Neural progenitor cell (in vitro differentiated cells): ENCODE results near the gene SLC35C1. TPM values are rescaled to one million over a fixed set of nuclear protein-coding genes. Genes with fewer than 3 reads are reported as not detected.
"Not testable (repeated sequence)": the region's sequence is repeated elsewhere in the genome, so short reads cannot be mapped to it uniquely, and the experiment has no call there.

Experiments
- DNase-seq: peaks from one replicate; pipeline ENCODE4 v3.0.0-alpha.2; 2016; ENCODE audit warnings: low spot score
- H2AFZ ChIP-seq: fragments of 200-600 bp; sonication (generic); replicated peaks from 2 replicates; pipeline ENCODE4 v1.6.1; 2016; ENCODE audit warnings: antibody characterized with exemption
- H3F3A ChIP-seq: fragments of 200-600 bp; sonication (generic); 2 replicates; pipeline ENCODE4 v1.6.1; 2016; ENCODE audit warnings: antibody characterized with exemption, low read depth
- H3K27ac ChIP-seq: fragments of 200-600 bp; sonication (generic); 2 replicates; pipeline ENCODE4 v1.5.1; 2016; ENCODE audit warnings: mild to moderate bottlenecking
- H3K27me3 ChIP-seq: fragments of 200-600 bp; sonication (generic); 2 replicates; pipeline ENCODE4 v1.6.1; 2016; ENCODE audit warnings: mild to moderate bottlenecking, moderate library complexity
- H3K36me3 ChIP-seq: fragments of 200-600 bp; sonication (generic); 2 replicates; pipeline ENCODE4 v1.5.1; 2016
- H3K4me1 ChIP-seq: fragments of 200-600 bp; sonication (generic); 2 replicates; pipeline ENCODE4 v1.6.1; 2016; ENCODE audit warnings: mixed run types
- H3K4me2 ChIP-seq: fragments of 200-600 bp; sonication (generic); 2 replicates; pipeline ENCODE4 v1.6.1; 2016
- H3K4me3 ChIP-seq: fragments of 200-600 bp; sonication (generic); 2 replicates; pipeline ENCODE4 v1.5.1; 2016
- H3K79me2 ChIP-seq: fragments of 200-600 bp; sonication (generic); 2 replicates; pipeline ENCODE4 v1.6.1; 2016; ENCODE audit warnings: low read depth
- H3K9ac ChIP-seq: fragments of 200-600 bp; sonication (generic); 2 replicates; pipeline ENCODE4 v1.6.1; 2016
- H3K9me3 ChIP-seq: fragments of 200-600 bp; sonication (generic); 2 replicates; pipeline ENCODE4 v1.5.1; 2016; ENCODE audit warnings: low read depth
- H4K20me1 ChIP-seq: fragments of 200-600 bp; sonication (generic); 2 replicates; pipeline ENCODE4 v1.6.1; 2016; ENCODE audit warnings: low read depth
- H3K27ac Mint-ChIP-seq: 3 replicates; pipeline ENCODE4 v1.8.0; 2021; ENCODE audit warnings: mixed read lengths
- H3K27me3 Mint-ChIP-seq: 2 replicates; pipeline ENCODE4 v1.8.0; 2022; ENCODE audit warnings: low read depth, mild to moderate bottlenecking, inconsistent platforms, moderate library complexity, mixed read lengths; ENCODE audit not compliant: insufficient read depth
- H3K36me3 Mint-ChIP-seq: 3 replicates; pipeline ENCODE4 v1.8.0; 2021; ENCODE audit warnings: mixed read lengths
- H3K4me1 Mint-ChIP-seq: 3 replicates; pipeline ENCODE4 v1.8.0; 2021; ENCODE audit warnings: mixed read lengths
- H3K4me3 Mint-ChIP-seq: 3 replicates; pipeline ENCODE4 v1.8.0; 2021; ENCODE audit warnings: mild to moderate bottlenecking, moderate library complexity, mixed read lengths
- H3K9me3 Mint-ChIP-seq: 3 replicates; pipeline ENCODE4 v1.8.0; 2020; ENCODE audit warnings: mixed read lengths
- CTCF ChIP-seq: fragments of 200-600 bp; sonication (generic); IDR thresholded peaks from 2 replicates; pipeline ENCODE4 v1.5.1; 2017; ENCODE audit warnings: antibody characterized with exemption, mild to moderate bottlenecking
- EZH2 ChIP-seq: fragments of 200-600 bp; sonication (generic); IDR thresholded peaks from 2 replicates; pipeline ENCODE4 v1.6.1; 2017; ENCODE audit warnings: antibody characterized with exemption, mild to moderate bottlenecking, moderate library complexity
- EZH2phosphoT487 ChIP-seq: fragments of 200-600 bp; sonication (generic); IDR thresholded peaks from 2 replicates; pipeline ENCODE4 v1.6.1; 2017; ENCODE audit warnings: antibody characterized with exemption
- total RNA-seq: library from RNA; depleted of rRNA; stranded (reverse); fragments of >200 nt; gene quantifications from 2 replicates; pipeline ENCODE4 v1.2.3, GENCODE V29; 2015; ENCODE audit warnings: low replicate concordance

Gene SLC35C1
- total RNA-seq, 1 donor from 2014 or later: 1.3 TPM

DNA sequence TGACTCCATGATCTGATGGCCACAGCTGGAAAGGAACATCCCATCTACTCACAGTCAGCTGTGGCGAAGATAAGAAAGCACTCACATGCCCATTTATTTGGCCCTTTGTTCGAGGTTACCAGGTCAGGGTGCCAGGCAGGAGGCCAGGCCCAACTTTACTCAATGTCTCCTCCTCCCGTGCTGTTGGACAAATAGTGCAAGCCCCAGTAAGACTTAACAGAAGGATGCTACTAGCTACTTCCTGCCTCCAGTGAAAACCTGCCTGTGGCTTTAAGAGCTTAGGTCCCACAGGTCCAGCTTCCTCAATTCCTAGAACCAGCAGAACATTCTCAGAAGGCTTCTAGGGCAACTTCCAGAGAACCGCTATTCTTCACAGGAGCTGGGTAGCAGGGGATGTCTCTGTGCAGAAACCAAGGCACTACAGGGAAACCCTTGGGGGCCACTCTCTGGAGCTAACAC is 29.4 kb downstream of the SLC35C1 start:
- TF ChIP-seq CTCF: no peak
- TF ChIP-seq EZH2: no peak
- TF ChIP-seq EZH2phosphoT487: no peak
- Histone ChIP-seq H2AFZ (peak overlapping the region; percentile 79), H3K9ac (no peak overlapping the region), H3K36me3 (no peaks in the 10 kb centered on the region), H3K27me3 (peaks cover 15% of the 10 kb centered on the region), H4K20me1 (no peaks in the 10 kb centered on the region), H3K4me3 (no peak overlapping the region), H3K79me2 (no peaks in the 10 kb centered on the region), H3K9me3 (no peaks in the 10 kb centered on the region), H3F3A (no peaks in the 10 kb centered on the region), H3K4me2 (no peak overlapping the region), H3K27ac (no peak overlapping the region), H3K4me1 (no peaks in the 10 kb centered on the region)
- Mint-ChIP-seq H3K36me3 (no peaks in the 10 kb centered on the region), H3K27me3 (peaks cover 14% of the 10 kb centered on the region), H3K4me3 (no peak overlapping the region), H3K27ac (no peak overlapping the region), H3K4me1 (peaks cover 8% of the 10 kb centered on the region), H3K9me3 (peaks cover 4% of the 10 kb centered on the region)
- DNase-seq: no peak

DNA sequence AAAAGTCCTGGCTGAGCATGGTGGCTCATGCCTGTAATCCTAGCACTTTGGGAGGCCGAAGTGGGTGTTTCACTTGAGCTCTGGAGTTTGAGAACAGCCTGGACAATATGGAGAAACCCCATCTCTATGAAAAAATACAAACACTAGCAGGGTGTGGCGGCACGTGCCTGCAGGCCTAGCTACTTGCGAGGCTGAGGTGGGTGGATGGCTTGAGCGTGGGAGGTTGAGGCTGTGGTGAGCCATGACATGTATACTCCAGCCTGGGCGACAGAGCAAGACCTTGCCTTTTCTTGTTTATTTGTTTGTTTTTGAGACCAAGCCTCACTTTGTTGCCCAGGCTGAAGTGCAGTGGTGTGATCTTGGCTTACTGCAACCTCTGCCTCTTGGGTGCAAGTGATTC is 34.3 kb downstream of the SLC35C1 start:
- Histone ChIP-seq H3K4me1 (no peaks in the 10 kb centered on the region), H3K9me3 (no peaks in the 10 kb centered on the region), H4K20me1 (no peaks in the 10 kb centered on the region), H3F3A (no peaks in the 10 kb centered on the region), H3K4me2 (no peak overlapping the region), H3K4me3 (no peak overlapping the region), H3K36me3 (no peaks in the 10 kb centered on the region), H3K79me2 (no peaks in the 10 kb centered on the region), H3K27ac (no peak overlapping the region), H3K27me3 (peaks cover 26% of the 10 kb centered on the region), H2AFZ (no peak overlapping the region), H3K9ac (no peak overlapping the region)
- H3K9me3 Mint-ChIP-seq: peaks cover 4% of the 10 kb centered on the region
- TF ChIP-seq EZH2phosphoT487: no peak
- no peak for TF ChIP-seq CTCF
- no peak for TF ChIP-seq EZH2
- no peak overlapping the region for H3K27ac Mint-ChIP-seq
- H3K36me3 Mint-ChIP-seq: no peaks in the 10 kb centered on the region
- H3K27me3 Mint-ChIP-seq: peaks cover 6% of the 10 kb centered on the region
- DNase-seq: no peak
- no peak overlapping the region for H3K4me3 Mint-ChIP-seq
- H3K4me1 Mint-ChIP-seq: peaks cover 4% of the 10 kb centered on the region

- not testable (repeated sequence) for H4K20me1 ChIP-seq, H3K4me3 ChIP-seq, H3K4me2 ChIP-seq, H3K9ac ChIP-seq, H3K27ac Mint-ChIP-seq, H2AFZ ChIP-seq, H3K27ac ChIP-seq, H3K4me1 Mint-ChIP-seq, H3K4me3 Mint-ChIP-seq, H3K9me3 ChIP-seq, H3K9me3 Mint-ChIP-seq, H3K27me3 Mint-ChIP-seq, H3K36me3 ChIP-seq, DNase-seq, H3K36me3 Mint-ChIP-seq, H3K4me1 ChIP-seq, H3K79me2 ChIP-seq, H3F3A ChIP-seq
- H3K27me3 ChIP-seq: peaks cover 36% of the 10 kb centered on the region
Measured at GRCh38 chr11:45840251-45840650, 35.3 kb downstream of the SLC35C1 start.

DNA sequence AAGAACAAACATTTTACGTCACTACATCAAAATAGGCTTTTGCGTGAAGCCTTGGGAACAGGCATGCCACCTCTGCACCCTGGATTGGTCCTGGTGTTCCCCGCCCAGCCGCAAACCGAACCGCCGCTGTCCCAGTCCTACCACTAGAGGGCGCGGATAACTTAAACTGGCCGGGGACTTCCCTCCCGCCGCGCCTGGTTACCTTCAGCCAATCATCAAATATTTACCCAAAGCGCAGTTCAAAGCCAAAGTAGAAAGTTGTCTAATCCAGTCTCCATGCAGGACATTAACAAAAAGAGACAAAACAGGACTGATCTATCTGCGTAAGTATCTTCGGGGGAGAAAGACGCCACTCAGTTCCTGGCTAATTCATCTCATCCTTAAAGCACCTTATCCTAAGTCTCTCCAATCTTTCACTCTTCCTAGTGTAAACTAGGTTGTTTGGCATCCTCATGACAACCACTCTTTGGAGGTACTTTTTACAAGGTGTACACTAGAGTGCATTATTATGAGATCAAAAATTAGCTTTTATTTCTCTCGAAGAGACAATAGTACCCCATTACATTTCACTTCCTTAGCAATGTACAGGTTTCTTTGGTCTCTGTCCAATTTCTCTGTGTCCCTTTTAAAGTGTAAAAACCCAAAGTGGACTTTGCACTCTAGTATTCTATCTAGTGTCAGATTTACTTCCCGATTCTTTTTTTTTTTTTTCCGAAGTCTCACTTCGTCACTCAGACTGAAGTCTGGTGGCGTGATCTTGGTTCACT is 38.4 kb downstream of the SLC35C1 start:
- Histone ChIP-seq H3K27ac (no peak overlapping the region), H3K4me3 (no peak overlapping the region), H3K27me3 (peaks cover 39% of the 10 kb centered on the region), H3F3A (no peaks in the 10 kb centered on the region), H3K36me3 (no peaks in the 10 kb centered on the region), H3K4me1 (peaks cover 3% of the 10 kb centered on the region), H3K9ac (no peak overlapping the region), H2AFZ (no peak overlapping the region), H3K79me2 (peaks cover 6% of the 10 kb centered on the region), H4K20me1 (peaks cover 8% of the 10 kb centered on the region), H3K9me3 (no peaks in the 10 kb centered on the region), H3K4me2 (no peak overlapping the region)
- H3K4me3 Mint-ChIP-seq: peak overlapping the region; percentile 44
- no peaks in the 10 kb centered on the region for H3K9me3 Mint-ChIP-seq
- H3K27me3 Mint-ChIP-seq: peaks cover 9% of the 10 kb centered on the region
- DNase-seq: peak; percentile 91
- no peak overlapping the region for H3K27ac Mint-ChIP-seq
- TF ChIP-seq CTCF (peak; percentile 93), EZH2 (peak; percentile 48), EZH2phosphoT487 (no peak)
- no peaks in the 10 kb centered on the region for H3K36me3 Mint-ChIP-seq
- peaks cover 9% of the 10 kb centered on the region for H3K4me1 Mint-ChIP-seq
